Endothelial cell of umbilical vein (primary cell): ENCODE measurements around the gene FCMR. TPM values are rescaled to one million over a fixed set of nuclear protein-coding genes. Genes with fewer than 3 reads are reported as not detected.

Experiments
- BruUV-seq: library from RNA; stranded (reverse); fragments of 400-500 nt; replicated peaks from 2 replicates; lab custom pipeline; 2021; lab: Mats Ljungman, UMichigan
- CTCF ChIA-PET: fragments of 300-600, 350-600 bp; sonication (Branson Sonifier 250); formaldehyde crosslinking; loops from one replicate; lab custom pipeline; 2021; ENCODE audit warnings: antibody characterized with exemption, inconsistent platforms; lab: Charles Lee
- POLR2A ChIA-PET: fragments of 300-600, 350-600 bp; sonication (Branson Sonifier 250); formaldehyde crosslinking; loops from one replicate; lab custom pipeline; 2021; ENCODE audit warnings: antibody characterized with exemption, inconsistent platforms; lab: Charles Lee
- DNase-seq: peaks from one replicate; pipeline ENCODE4 v3.0.0-alpha.2; 2011; ENCODE audit warnings: low read depth, low spot score
- FAIRE-seq: peaks from 2 replicates; lab custom pipeline; 2011; peaks lifted over from hg19 to GRCh38; lab: Jason Lieb, UNC
- H2AFZ ChIP-seq: 2 replicates; pipeline ENCODE4 v1.6.0; 2012; ENCODE audit warnings: low read depth, low read length, control low read depth, inconsistent platforms
- H3K27ac ChIP-seq: 2 replicates; pipeline ENCODE4 v1.5.1; 2011; ENCODE audit warnings: low read depth, mild to moderate bottlenecking, control low read depth, low read length, moderate library complexity; ENCODE audit not compliant: insufficient read depth
- H3K27me3 ChIP-seq, 2 experiments: 2 replicates each; pipeline versions ENCODE4 v1.6.0 to v1.6.1; 2011; ENCODE audit warnings: low read length in 2 of 2, mixed read lengths in 1 of 2; ENCODE audit not compliant: control insufficient read depth in 2 of 2, insufficient read depth in 2 of 2
- H3K36me3 ChIP-seq, 2 experiments: 2 replicates in 1 of 2; 3 replicates in 1 of 2; pipeline ENCODE4 v1.5.1; 2011; ENCODE audit warnings: low read length in 2 of 2, mild to moderate bottlenecking in 1 of 2, moderate library complexity in 1 of 2; ENCODE audit not compliant: control insufficient read depth in 2 of 2, insufficient read depth in 2 of 2; ENCODE audit errors: extremely low read depth in 1 of 2
- H3K4me1 ChIP-seq: 3 replicates; pipeline ENCODE4 v1.5.1; 2011; ENCODE audit warnings: mild to moderate bottlenecking, low read length; ENCODE audit not compliant: control insufficient read depth, insufficient read depth; ENCODE audit errors: extremely low read depth
- H3K4me2 ChIP-seq: 2 replicates; pipeline ENCODE4 v1.6.1; 2011; ENCODE audit warnings: low read length, control low read depth, mixed read lengths; ENCODE audit not compliant: insufficient read depth
- H3K4me3 ChIP-seq, 3 experiments: fragments of 200-600 bp in 1 of 3; sonication (generic), shearing (Covaris generic) in 1 of 3; replicated peaks in 1 of 3; 2 replicates each; pipeline ENCODE4 v1.5.1; 2011 to 2016; ENCODE audit warnings: control low read depth in 3 of 3, low read length in 3 of 3, mild to moderate bottlenecking in 2 of 3, inconsistent platforms in 1 of 3, low read depth in 1 of 3, moderate library complexity in 1 of 3; ENCODE audit not compliant: insufficient read depth in 1 of 3
- H3K79me2 ChIP-seq: 2 replicates; pipeline ENCODE4 v1.6.0; 2012; ENCODE audit warnings: low read length, inconsistent platforms; ENCODE audit not compliant: control insufficient read depth, insufficient read depth
- H3K9ac ChIP-seq: replicated peaks from 2 replicates; pipeline ENCODE3; 2011; ENCODE audit warnings: low read length, control low read depth; ENCODE audit not compliant: insufficient read depth; ENCODE audit errors: extremely low read depth
- H3K9me1 ChIP-seq: replicated peaks from 3 replicates; pipeline ENCODE4 v1.6.0; 2011; ENCODE audit warnings: mild to moderate bottlenecking, low read length; ENCODE audit not compliant: control insufficient read depth, insufficient read depth; ENCODE audit errors: extremely low read depth
- H3K9me3 ChIP-seq: replicated peaks from 2 replicates; pipeline ENCODE4 v1.5.1; 2012; ENCODE audit warnings: low read length, inconsistent platforms; ENCODE audit not compliant: control insufficient read depth, insufficient read depth
- H4K20me1 ChIP-seq: replicated peaks from 2 replicates; pipeline ENCODE3; 2011; ENCODE audit warnings: mild to moderate bottlenecking, low read length; ENCODE audit not compliant: control insufficient read depth, insufficient read depth; ENCODE audit errors: extremely low read depth
- CTCF ChIP-seq, 2 donors: IDR thresholded peaks; 1 replicate in 1 of 2; 2 replicates in 1 of 2; pipeline ENCODE4 v1.5.1; 2011; ENCODE audit warnings: low read length in 2 of 2, mild to moderate bottlenecking in 2 of 2, moderate library complexity in 2 of 2, control low read depth in 1 of 2, inconsistent platforms in 1 of 2, low read depth in 1 of 2; ENCODE audit not compliant: insufficient read depth in 1 of 2; ENCODE audit errors: extremely low read depth in 1 of 2
- EZH2 ChIP-seq: IDR thresholded peaks from 2 replicates; pipeline ENCODE4 v1.6.1; 2012; ENCODE audit warnings: borderline replicate concordance, low read depth, mild to moderate bottlenecking, moderate library complexity, low read length, inconsistent platforms; ENCODE audit not compliant: severe bottlenecking
- FOS ChIP-seq: IDR thresholded peaks from 2 replicates; pipeline ENCODE4 v1.6.1; 2011; ENCODE audit warnings: mild to moderate bottlenecking, low read length, moderate library complexity, borderline replicate concordance; ENCODE audit not compliant: insufficient read depth
- GATA2 ChIP-seq: IDR thresholded peaks from 2 replicates; pipeline ENCODE4 v1.7.0; 2011; ENCODE audit warnings: low read depth, mild to moderate bottlenecking, moderate library complexity, mixed read lengths, low read length; ENCODE audit not compliant: insufficient read length, insufficient read depth
- JUN ChIP-seq: IDR thresholded peaks from 2 replicates; pipeline ENCODE4 v1.6.1; 2011; ENCODE audit warnings: borderline replicate concordance, low read depth; ENCODE audit not compliant: insufficient read length, insufficient read depth
- MYC ChIP-seq: IDR thresholded peaks from one replicate; pipeline ENCODE4 v1.6.1; 2011; ENCODE audit warnings: mild to moderate bottlenecking, low read depth, low read length
- POLR2A ChIP-seq: IDR thresholded peaks from 2 replicates; pipeline ENCODE4 v1.6.1; 2012; ENCODE audit warnings: low read depth, mild to moderate bottlenecking, control low read depth, low read length
- POLR2AphosphoS5 ChIP-seq: IDR thresholded peaks from 2 replicates; pipeline ENCODE4 v1.6.1; 2012; ENCODE audit warnings: low read depth, mild to moderate bottlenecking, control low read depth, low read length, moderate library complexity; ENCODE audit not compliant: insufficient read depth
- dilution Hi-C: fragments of 300-500 bp; cut with MboI; formaldehyde crosslinking; loops from one replicate; pipeline ENCODE4 v1.15.0; 2019; ENCODE audit warnings: low sequenced_read_pairs; ENCODE audit not compliant: extremely low pct_ligation_motif_present
- intact Hi-C: fragments of 100-400 bp; cut with micrococcal nuclease; formaldehyde crosslinking; loops from one replicate; pipeline ENCODE4 v1.10.0; 2022
- polyA plus RNA-seq, 4 experiments: library from polyadenylated mRNA; depleted of rRNA in 3 of 4; stranded (reverse) in 3 of 4; unstranded in 1 of 4; fragments of >200 nt; gene quantifications; 2 replicates each; pipeline versions ENCODE4 v1.2.1 to v1.2.3, GENCODE V29; 2011 to 2012; ENCODE audit warnings: missing spikeins in 1 of 4
- total RNA-seq: library from RNA; stranded (reverse); gene quantifications from 2 replicates; pipeline ENCODE4 v1.2.3, GENCODE V29; 2021
- TF ChIP-seq, protein P1 (sequence below): IDR thresholded peaks from 2 replicates; pipeline ENCODE4 v1.6.1; 2011; ENCODE audit not compliant: insufficient read depth, insufficient read length

Gene FCMR
- total and polyA plus RNA-seq, 2 donors (not counting 3 experiments of a cell fraction or from before 2014, with no cell fraction given) = not detected

DNA sequence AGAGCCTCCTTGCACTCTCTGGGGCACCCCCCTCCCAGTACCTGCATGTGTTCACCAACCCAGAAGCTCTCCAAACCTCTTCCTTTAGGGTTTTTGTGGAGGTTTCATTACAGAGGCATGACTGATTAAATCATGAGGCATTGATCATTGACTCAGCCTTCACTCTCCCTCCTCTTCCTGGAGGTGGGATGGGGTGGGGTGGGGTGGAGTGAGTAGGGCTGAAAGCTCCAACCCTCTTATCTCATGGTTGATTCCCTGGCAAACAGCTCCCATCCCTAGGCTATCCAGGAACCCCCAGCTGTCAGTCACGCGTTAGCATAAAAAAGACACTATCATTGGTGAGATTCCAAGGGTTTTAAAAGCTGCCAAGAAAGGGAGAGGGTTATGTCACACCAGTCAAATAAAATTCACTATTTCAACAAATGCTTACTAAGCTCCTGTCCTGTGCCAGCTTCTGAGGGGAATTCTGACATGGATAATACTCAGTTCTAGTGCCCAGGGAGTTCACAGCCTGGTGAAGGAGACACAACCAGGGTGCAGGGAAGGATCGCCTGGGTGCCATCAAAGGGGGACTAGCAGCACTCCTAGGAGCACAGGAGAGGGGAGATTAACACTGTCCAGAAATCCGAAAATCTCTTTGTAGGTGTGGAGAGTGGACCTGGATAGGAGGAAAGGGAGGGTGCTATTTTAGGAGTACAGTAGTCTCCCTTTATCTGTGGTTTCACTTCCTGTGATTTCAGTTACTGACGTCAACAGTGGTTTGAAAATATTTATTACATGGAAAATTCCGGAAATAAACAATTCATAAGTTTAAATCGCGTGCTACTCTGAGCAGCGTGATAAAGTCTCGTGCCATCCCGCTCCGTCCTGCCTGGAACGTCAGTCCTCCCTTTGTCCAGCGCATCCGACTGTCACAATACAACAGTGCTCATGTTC is 31.3 kb downstream of the FCMR start:
- intact Hi-C loops = no loop called here
- no peaks in the 10 kb centered on the region for H3K4me1 ChIP-seq
- no TSS peak for BruUV-seq
- TF ChIP-seq FOS = no peak
- TF ChIP-seq MYC = no peak
- TF ChIP-seq EZH2 = no peak
- TF ChIP-seq CTCF (IDR thresholded peaks at IDR 0.05; ENCODE audit: extremely low read depth in 1 of 2, insufficient read depth in 1 of 2, low read depth in 1 of 2, low read length in 2 of 2) = no peak
- no peak for TF ChIP-seq GATA2
- no peak for TF ChIP-seq POLR2A
- no peak for TF ChIP-seq POLR2AphosphoS5
- TF ChIP-seq, protein P1, sequence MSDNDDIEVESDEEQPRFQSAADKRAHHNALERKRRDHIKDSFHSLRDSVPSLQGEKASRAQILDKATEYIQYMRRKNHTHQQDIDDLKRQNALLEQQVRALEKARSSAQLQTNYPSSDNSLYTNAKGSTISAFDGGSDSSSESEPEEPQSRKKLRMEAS = no peak
- TF ChIP-seq JUN = no peak
- H3K9ac ChIP-seq = no peak overlapping the region
- no peaks in the 10 kb centered on the region for H3K36me3 ChIP-seq
- H3K9me1 ChIP-seq = no peaks in the 10 kb centered on the region
- FAIRE-seq (no peak), DNase-seq (no peak)
- no peak overlapping the region for H3K4me2 ChIP-seq
- H4K20me1 ChIP-seq = no peaks in the 10 kb centered on the region
- no peak overlapping the region for H3K4me3 ChIP-seq
- no peaks in the 10 kb centered on the region for H3K79me2 ChIP-seq
- dilution Hi-C loops = no loop called here
- H3K27me3 ChIP-seq = peaks cover 3 to 6% of the 10 kb centered on the region in 2 experiments
- ChIA-PET POLR2A (no interaction called here), CTCF (no interaction called here)
- no peak overlapping the region for H3K27ac ChIP-seq
- no peaks in the 10 kb centered on the region for H3K9me3 ChIP-seq
- no peak overlapping the region for H2AFZ ChIP-seq
